ENCODE results near the gene TAF1. TPM values are rescaled to one million over a fixed set of nuclear protein-coding genes. Genes with fewer than 3 reads are reported as not detected.

TAF1 gene
- total RNA-seq, 1 donor from 2014 or later = 33.9 TPM

GRCh38 chrX:71475785-71476540, 109.8 kb downstream of the TAF1 start:
- H3K4me3 Mint-ChIP-seq (ENCODE audit: unreplicated experiment) = no peak overlapping the region
- no peaks in the 10 kb centered on the region for H3K27me3 Mint-ChIP-seq (ENCODE audit: unreplicated experiment)
- TF ChIP-seq CTCF (IDR thresholded peaks at IDR 0.05) = no peak
- H3K9me3 Mint-ChIP-seq (ENCODE audit: unreplicated experiment) = peaks cover 26% of the 10 kb centered on the region
- DNase-seq (ENCODE audit: extremely low spot score, unreplicated experiment) = no peak
- no peak overlapping the region for H3K27ac Mint-ChIP-seq (ENCODE audit: unreplicated experiment)
- peaks cover 6% of the 10 kb centered on the region for H3K36me3 Mint-ChIP-seq (ENCODE audit: unreplicated experiment)
- no peaks in the 10 kb centered on the region for H3K4me1 Mint-ChIP-seq (ENCODE audit: unreplicated experiment)

GRCh38 chrX:71482228-71482958, 116.2 kb downstream of the TAF1 start:
- DNase-seq (ENCODE audit: extremely low spot score, unreplicated experiment) = no peak
- Mint-ChIP-seq H3K9me3 (ENCODE audit: unreplicated experiment) (peaks cover 31% of the 10 kb centered on the region), H3K27me3 (ENCODE audit: unreplicated experiment) (no peaks in the 10 kb centered on the region), H3K36me3 (ENCODE audit: unreplicated experiment) (no peaks in the 10 kb centered on the region), H3K4me1 (ENCODE audit: unreplicated experiment) (no peaks in the 10 kb centered on the region), H3K4me3 (ENCODE audit: unreplicated experiment) (no peak overlapping the region), H3K27ac (ENCODE audit: unreplicated experiment) (no peak overlapping the region)
- TF ChIP-seq CTCF (IDR thresholded peaks at IDR 0.05) = no peak

GRCh38 chrX:71487814-71488213, 121.7 kb downstream of the TAF1 start:
- no peaks in the 10 kb centered on the region for H3K27me3 Mint-ChIP-seq (ENCODE audit: unreplicated experiment)
- TF ChIP-seq CTCF (IDR thresholded peaks at IDR 0.05) = no peak
- no peak overlapping the region for H3K27ac Mint-ChIP-seq (ENCODE audit: unreplicated experiment)
- no peak for DNase-seq (ENCODE audit: extremely low spot score, unreplicated experiment)
- no peak overlapping the region for H3K4me3 Mint-ChIP-seq (ENCODE audit: unreplicated experiment)
- H3K9me3 Mint-ChIP-seq (ENCODE audit: unreplicated experiment) = peaks cover 20% of the 10 kb centered on the region
- no peaks in the 10 kb centered on the region for H3K36me3 Mint-ChIP-seq (ENCODE audit: unreplicated experiment)
- no peaks in the 10 kb centered on the region for H3K4me1 Mint-ChIP-seq (ENCODE audit: unreplicated experiment)

GRCh38 chrX:71489540-71489939, 123.4 kb downstream of the TAF1 start:
- no peak overlapping the region for H3K4me3 Mint-ChIP-seq (ENCODE audit: unreplicated experiment)
- no peaks in the 10 kb centered on the region for H3K27me3 Mint-ChIP-seq (ENCODE audit: unreplicated experiment)
- H3K4me1 Mint-ChIP-seq (ENCODE audit: unreplicated experiment) = no peaks in the 10 kb centered on the region
- no peak for TF ChIP-seq CTCF (IDR thresholded peaks at IDR 0.05)
- no peak for DNase-seq (ENCODE audit: extremely low spot score, unreplicated experiment)
- H3K36me3 Mint-ChIP-seq (ENCODE audit: unreplicated experiment) = no peaks in the 10 kb centered on the region
- H3K9me3 Mint-ChIP-seq (ENCODE audit: unreplicated experiment) = peaks cover 20% of the 10 kb centered on the region
- H3K27ac Mint-ChIP-seq (ENCODE audit: unreplicated experiment) = no peak overlapping the region

Measured in osteocyte (in vitro differentiated cells).